K562 (cell line): ENCODE data around the gene KPTN. TPM values are rescaled to one million over a fixed set of nuclear protein-coding genes. Genes with fewer than 3 reads are reported as not detected.

Experiments
- ATF7 ChIP-seq: fragments of 450-650 bp; IDR thresholded peaks from 2 replicates; pipeline ENCODE4 v1.7.1; 2014; ENCODE audit warnings: mild to moderate bottlenecking, moderate library complexity
- BRF1 ChIP-seq: IDR thresholded peaks from 3 replicates; pipeline ENCODE4 v1.6.1; 2011; ENCODE audit warnings: borderline replicate concordance, mild to moderate bottlenecking; ENCODE audit not compliant: insufficient read length; ENCODE audit errors: extremely low read depth
- ESRRA ChIP-seq: fragments of 450-650 bp; IDR thresholded peaks from 2 replicates; pipeline ENCODE4 v1.6.1; 2014; ENCODE audit warnings: low read depth, mild to moderate bottlenecking, moderate library complexity, borderline replicate concordance
- FOXK2 ChIP-seq, 2 experiments: fragments of 450-650 bp; IDR thresholded peaks in 1 of 2; conservative IDR thresholded peaks in 1 of 2; 2 replicates each; pipeline ENCODE4 v1.6.1; 2016; ENCODE audit warnings: low read depth in 2 of 2, mild to moderate bottlenecking in 1 of 2
- HCFC1 ChIP-seq: IDR thresholded peaks from 2 replicates; pipeline ENCODE4 v1.6.1; 2012; ENCODE audit warnings: low read depth, low read length, improper control_type of control experiment
- JUND ChIP-seq, 2 experiments: IDR thresholded peaks; 2 replicates in 1 of 2; 3 replicates in 1 of 2; pipeline ENCODE4 v1.6.1; 2011; ENCODE audit warnings: borderline replicate concordance in 2 of 2, low read depth in 2 of 2, low read length in 2 of 2, improper control_type of control experiment in 1 of 2, missing biosample characterization in 1 of 2, missing genetic modification characterization in 1 of 2, missing genetic modification reagents in 1 of 2
- RBFOX2 ChIP-seq: fragments of 200-400 bp; formaldehyde crosslinking; IDR thresholded peaks from 2 replicates; pipeline ENCODE4 v1.6.1; 2017; ENCODE audit warnings: low read depth, mild to moderate bottlenecking, low read length, moderate library complexity
- SMAD2 ChIP-seq: fragments of 150-350 bp; IDR thresholded peaks from 2 replicates; pipeline ENCODE4 v1.6.1; 2014; ENCODE audit warnings: low read depth, mild to moderate bottlenecking, low read length
- SMARCE1 ChIP-seq: fragments of 450-650 bp; IDR thresholded peaks from 2 replicates; pipeline ENCODE4 v1.7.1; 2016; ENCODE audit warnings: mild to moderate bottlenecking
- TAF1 ChIP-seq: IDR thresholded peaks from 2 replicates; pipeline ENCODE4 v1.6.1; 2011; ENCODE audit warnings: mild to moderate bottlenecking, low read length, moderate library complexity; ENCODE audit not compliant: insufficient read depth, control insufficient read depth, severe bottlenecking; ENCODE audit errors: extremely low read depth
- TARDBP ChIP-seq: fragments of 450-650 bp; IDR thresholded peaks from 2 replicates; pipeline ENCODE4 v1.6.1; 2016
- TGIF2 ChIP-seq: sonication (generic); formaldehyde crosslinking; IDR thresholded peaks from 2 replicates; pipeline ENCODE4 v1.8.1; 2022; ENCODE audit warnings: mild to moderate bottlenecking, missing genetic modification reagents, moderate library complexity
- ZBTB7A ChIP-seq: IDR thresholded peaks from 2 replicates; pipeline ENCODE4 v1.6.1; 2011; ENCODE audit warnings: low read depth, mild to moderate bottlenecking, low read length, moderate library complexity, borderline replicate concordance; ENCODE audit not compliant: control insufficient read depth
- polyA plus RNA-seq, 8 experiments: library from polyadenylated mRNA; depleted of rRNA in 4 of 8; stranded (reverse) in 5 of 8; unstranded in 3 of 8; fragments of >200 nt; fragmentation: Nextera tagmentation in 2 of 8; fragmentation: Illumina TruSeq in 1 of 8; extraction: Ambion mirVana in 2 of 8; extraction: Trizol in 1 of 8; gene quantifications; 2 replicates each; pipeline versions ENCODE4 v1.2.1 to v1.2.3, GENCODE V29; 2011 to 2014; ENCODE audit warnings: inconsistent platforms in 1 of 8, missing spikeins in 1 of 8
- total RNA-seq, 7 experiments: library from RNA; depleted of rRNA in 6 of 7; stranded (reverse); fragments of >200 nt in 6 of 7; fragmentation: Illumina TruSeq in 2 of 7; extraction: Trizol in 2 of 7; gene quantifications; 2 replicates each; pipeline versions ENCODE4 v1.2.1 to v1.2.3, GENCODE V29; 2011 to 2021; ENCODE audit warnings: low replicate concordance in 1 of 7
- TF ChIP-seq, protein P1 (sequence below): sonication (generic); formaldehyde crosslinking; IDR thresholded peaks from 2 replicates; pipeline ENCODE4 v1.8.1; 2023; ENCODE audit warnings: mild to moderate bottlenecking, missing genetic modification reagents
- TF ChIP-seq, protein P2 (sequence below): fragments of 200-800 bp; sonication (Bioruptor generic); IDR thresholded peaks from 2 replicates; pipeline ENCODE4 v1.6.1; 2017; ENCODE audit warnings: missing genetic modification characterization, missing compliant biosample characterization
- TF ChIP-seq, protein P3 (sequence below): sonication (generic); formaldehyde crosslinking; IDR thresholded peaks from 2 replicates; pipeline ENCODE4 v1.8.0; 2022; ENCODE audit warnings: mild to moderate bottlenecking, missing genetic modification reagents, borderline replicate concordance
- TF ChIP-seq, protein P4 (sequence below), 2 experiments: IDR thresholded peaks; 2 replicates each; pipeline ENCODE4 v1.6.1; 2011; ENCODE audit warnings: borderline replicate concordance in 1 of 2, control low read depth in 1 of 2, low read depth in 1 of 2, low read length in 1 of 2, mild to moderate bottlenecking in 1 of 2, mixed read lengths in 1 of 2, moderate library complexity in 1 of 2; ENCODE audit not compliant: insufficient read depth in 1 of 2, insufficient read length in 1 of 2, poor library complexity in 1 of 2, severe bottlenecking in 1 of 2; ENCODE audit errors: extremely low read depth in 1 of 2
- TF ChIP-seq, protein P5 (sequence below): sonication (generic); formaldehyde crosslinking; IDR thresholded peaks from 2 replicates; pipeline ENCODE4 v1.8.0; 2022; ENCODE audit warnings: missing genetic modification reagents, mild to moderate bottlenecking, borderline replicate concordance

KPTN gene
- total and polyA plus RNA-seq, 9 of the 15 experiments (the other 6 are each of a cell fraction or from before 2014, with no cell fraction given), result 0.56 to 18.2 (median 8.5) TPM

DNA sequence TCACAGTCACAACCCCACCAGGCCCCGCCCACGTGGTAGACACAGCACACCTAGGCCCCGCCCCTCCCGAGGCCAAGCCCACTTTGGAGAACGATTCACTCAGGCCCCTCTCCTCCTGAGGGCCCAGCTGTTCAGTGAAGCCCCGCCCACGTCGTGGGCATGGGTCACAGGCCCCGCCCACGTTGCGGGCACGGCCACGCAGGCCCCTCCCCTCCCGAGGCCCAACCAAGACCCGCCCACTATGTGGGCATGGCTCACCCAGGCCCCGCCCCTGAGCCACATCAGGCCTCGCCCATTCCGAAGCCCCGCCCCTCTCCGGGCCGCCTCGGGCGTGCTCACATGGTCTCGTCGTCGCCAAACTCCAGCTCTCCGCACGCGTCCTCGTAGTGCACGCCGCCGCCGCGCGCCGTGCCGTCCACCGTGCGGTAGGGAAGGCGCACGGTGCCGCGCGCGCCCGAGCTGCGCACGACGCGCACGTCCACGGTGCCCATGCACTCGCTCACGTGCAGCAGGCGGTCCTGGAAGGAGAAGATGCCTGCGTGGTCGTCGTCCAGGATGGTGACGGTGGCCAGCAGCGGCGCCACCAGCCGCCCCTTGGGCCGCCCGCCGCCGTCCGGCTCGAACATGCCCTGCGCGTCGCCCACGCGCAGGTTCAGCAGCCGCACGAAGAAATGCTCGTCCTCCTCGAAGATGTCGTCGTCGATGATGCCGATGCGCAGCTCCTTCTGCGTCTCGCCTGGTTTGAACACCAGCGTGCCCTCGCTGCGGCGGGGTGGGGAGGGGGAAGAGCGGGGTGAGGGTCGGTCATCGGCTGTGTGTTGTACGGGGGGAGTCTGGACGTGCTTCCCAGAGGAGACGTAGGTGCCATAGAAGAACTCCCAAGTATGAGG, 36.3 kb downstream of the KPTN start (continued):
- TF ChIP-seq JUND (IDR thresholded peaks at IDR 0.05; ENCODE audit: borderline replicate concordance, low read depth, low read length) (0 out of 2 replicates have a peak, but pooled peaks have one; percentile 23), JUND (tag; IDR thresholded peaks at IDR 0.05; ENCODE audit: borderline replicate concordance, low read depth, low read length) (no peak; the same call in 2 of the 3 replicates), ESRRA (peak; percentile 8; the same call in 1 of the 2 replicates), TGIF2 (CRISPR knock-in tag) (no peak), TAF1 (no peak), ZBTB7A (no peak), TARDBP (no peak), BRF1 (no peak), SMAD2 (no peak), HCFC1 (peak; percentile 4; the same call in 1 of the 2 replicates), ATF7 (peak; percentile 74), FOXK2 (conservative IDR thresholded peaks at IDR 0.05 in 1 of 2, IDR thresholded peaks at IDR 0.05 in 1 of 2; ENCODE audit: low read depth in 2 of 2) (peak in 1 of 2 experiments; percentile 7; a peak in 1 of 4 replicates), RBFOX2 (peak; percentile 60), SMARCE1 (no peak)
- TF ChIP-seq, protein P1, sequence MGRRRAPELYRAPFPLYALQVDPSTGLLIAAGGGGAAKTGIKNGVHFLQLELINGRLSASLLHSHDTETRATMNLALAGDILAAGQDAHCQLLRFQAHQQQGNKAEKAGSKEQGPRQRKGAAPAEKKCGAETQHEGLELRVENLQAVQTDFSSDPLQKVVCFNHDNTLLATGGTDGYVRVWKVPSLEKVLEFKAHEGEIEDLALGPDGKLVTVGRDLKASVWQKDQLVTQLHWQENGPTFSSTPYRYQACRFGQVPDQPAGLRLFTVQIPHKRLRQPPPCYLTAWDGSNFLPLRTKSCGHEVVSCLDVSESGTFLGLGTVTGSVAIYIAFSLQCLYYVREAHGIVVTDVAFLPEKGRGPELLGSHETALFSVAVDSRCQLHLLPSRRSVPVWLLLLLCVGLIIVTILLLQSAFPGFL (CRISPR knock-in tag), result no peak
- TF ChIP-seq, protein P2, sequence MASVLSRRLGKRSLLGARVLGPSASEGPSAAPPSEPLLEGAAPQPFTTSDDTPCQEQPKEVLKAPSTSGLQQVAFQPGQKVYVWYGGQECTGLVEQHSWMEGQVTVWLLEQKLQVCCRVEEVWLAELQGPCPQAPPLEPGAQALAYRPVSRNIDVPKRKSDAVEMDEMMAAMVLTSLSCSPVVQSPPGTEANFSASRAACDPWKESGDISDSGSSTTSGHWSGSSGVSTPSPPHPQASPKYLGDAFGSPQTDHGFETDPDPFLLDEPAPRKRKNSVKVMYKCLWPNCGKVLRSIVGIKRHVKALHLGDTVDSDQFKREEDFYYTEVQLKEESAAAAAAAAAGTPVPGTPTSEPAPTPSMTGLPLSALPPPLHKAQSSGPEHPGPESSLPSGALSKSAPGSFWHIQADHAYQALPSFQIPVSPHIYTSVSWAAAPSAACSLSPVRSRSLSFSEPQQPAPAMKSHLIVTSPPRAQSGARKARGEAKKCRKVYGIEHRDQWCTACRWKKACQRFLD, result no peak
- TF ChIP-seq, protein P3, sequence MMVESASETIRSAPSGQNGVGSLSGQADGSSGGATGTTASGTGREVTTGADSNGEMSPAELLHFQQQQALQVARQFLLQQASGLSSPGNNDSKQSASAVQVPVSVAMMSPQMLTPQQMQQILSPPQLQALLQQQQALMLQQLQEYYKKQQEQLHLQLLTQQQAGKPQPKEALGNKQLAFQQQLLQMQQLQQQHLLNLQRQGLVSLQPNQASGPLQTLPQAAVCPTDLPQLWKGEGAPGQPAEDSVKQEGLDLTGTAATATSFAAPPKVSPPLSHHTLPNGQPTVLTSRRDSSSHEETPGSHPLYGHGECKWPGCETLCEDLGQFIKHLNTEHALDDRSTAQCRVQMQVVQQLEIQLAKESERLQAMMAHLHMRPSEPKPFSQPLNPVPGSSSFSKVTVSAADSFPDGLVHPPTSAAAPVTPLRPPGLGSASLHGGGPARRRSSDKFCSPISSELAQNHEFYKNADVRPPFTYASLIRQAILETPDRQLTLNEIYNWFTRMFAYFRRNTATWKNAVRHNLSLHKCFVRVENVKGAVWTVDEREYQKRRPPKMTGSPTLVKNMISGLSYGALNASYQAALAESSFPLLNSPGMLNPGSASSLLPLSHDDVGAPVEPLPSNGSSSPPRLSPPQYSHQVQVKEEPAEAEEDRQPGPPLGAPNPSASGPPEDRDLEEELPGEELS (CRISPR knock-in tag), result peak; percentile 93; the same call in 1 of the 2 replicates
- TF ChIP-seq, protein P4, sequence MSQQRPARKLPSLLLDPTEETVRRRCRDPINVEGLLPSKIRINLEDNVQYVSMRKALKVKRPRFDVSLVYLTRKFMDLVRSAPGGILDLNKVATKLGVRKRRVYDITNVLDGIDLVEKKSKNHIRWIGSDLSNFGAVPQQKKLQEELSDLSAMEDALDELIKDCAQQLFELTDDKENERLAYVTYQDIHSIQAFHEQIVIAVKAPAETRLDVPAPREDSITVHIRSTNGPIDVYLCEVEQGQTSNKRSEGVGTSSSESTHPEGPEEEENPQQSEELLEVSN (IDR thresholded peaks at IDR 0.05; ENCODE audit: borderline replicate concordance in 1 of 2, extremely low read depth in 1 of 2, insufficient read depth in 1 of 2, insufficient read length in 1 of 2, low read depth in 1 of 2, low read length in 1 of 2, poor library complexity in 1 of 2, severe bottlenecking in 1 of 2), result peak; percentile 97
- TF ChIP-seq, protein P5, sequence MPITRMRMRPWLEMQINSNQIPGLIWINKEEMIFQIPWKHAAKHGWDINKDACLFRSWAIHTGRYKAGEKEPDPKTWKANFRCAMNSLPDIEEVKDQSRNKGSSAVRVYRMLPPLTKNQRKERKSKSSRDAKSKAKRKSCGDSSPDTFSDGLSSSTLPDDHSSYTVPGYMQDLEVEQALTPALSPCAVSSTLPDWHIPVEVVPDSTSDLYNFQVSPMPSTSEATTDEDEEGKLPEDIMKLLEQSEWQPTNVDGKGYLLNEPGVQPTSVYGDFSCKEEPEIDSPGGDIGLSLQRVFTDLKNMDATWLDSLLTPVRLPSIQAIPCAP, result no peak
